HG03460 (cell line): ENCODE results near the gene TCEA2.

ENCODE experiments used
- ATAC-seq: cut with Tn5 transposase; IDR thresholded peaks from one replicate; pipeline ENCODE4 v1.9.1; 2021; ENCODE audit not compliant: unreplicated experiment

TCEA2 gene

DNA sequence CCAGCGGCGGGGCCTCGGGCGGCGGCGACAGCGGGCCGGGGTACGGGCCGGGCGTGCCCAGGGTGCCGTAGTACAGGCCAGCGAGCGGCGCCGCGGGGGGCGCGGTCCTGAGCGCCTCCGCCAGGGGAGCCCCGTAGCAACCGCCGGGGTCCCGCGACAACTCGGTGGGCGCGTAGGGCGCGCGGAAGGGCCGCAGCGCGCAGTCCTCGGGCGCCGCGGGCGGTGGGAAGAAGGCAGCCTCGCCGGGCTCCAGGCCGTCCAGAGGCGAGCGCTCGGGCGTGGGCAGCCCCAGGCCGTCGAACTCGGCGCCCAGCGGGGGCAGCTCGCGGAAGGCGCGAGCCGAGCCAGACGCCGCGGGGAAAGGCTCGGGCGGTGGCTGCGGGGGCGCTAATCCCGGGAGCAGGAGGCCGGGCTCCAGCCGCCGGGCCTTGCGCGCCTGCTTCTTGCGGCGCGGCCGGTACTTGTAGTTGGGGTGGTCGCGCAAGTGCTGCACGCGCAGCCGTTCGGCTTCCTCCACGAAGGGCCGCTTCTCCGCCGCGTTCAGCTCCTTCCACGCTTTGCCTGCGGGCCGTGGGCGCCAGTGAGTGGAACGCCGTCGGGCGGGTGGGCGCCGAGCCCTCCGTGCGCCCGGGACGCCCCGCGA, 14.5 kb upstream of the TCEA2 start:
- ATAC-seq, result no peak

DNA sequence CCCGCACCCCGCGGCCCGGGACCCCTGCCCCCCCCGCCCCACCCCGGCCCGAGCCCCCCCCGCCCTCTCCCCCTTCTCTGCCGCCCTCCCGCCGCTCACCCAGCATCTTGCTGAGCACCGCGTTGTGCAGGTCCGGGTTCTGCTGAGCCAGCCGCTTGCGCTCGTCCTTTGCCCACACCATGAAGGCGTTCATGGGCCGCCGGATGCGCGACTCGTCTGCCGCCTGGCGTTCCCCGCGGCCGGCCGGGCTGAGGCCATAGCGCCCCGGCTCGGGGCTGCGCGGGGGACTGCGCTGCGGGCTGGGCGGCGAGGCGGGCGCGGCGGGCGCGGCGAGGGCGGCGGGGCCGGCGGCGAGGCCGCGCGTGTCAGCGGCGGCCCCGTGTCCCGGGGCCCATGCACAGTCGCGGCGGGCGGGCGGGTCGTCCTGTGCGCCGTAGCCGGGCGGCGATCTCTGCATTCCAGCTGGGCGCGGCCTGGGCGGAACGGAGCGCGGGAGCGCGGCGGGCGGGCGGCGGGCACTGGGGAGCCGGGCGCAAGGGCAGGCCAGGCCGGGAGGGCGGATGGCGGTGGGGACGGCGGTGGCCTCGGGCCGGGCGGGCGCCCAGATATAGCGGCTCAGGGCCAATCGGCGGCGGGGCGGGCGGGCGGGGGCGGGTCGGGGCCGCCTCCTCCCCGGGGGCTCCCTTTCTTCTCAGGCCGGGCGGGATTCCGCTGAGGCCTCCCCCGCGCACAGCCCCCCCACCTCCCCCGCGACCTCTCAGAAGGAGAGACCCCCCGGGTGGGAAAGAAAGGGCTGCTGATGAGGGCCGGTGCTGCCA, 13.7 kb upstream of the TCEA2 start, which contains the start of gene SOX18:
Gene SOX18, minus strand, starts transcription at position 580 of the 818 bp plus-strand sequence. Its CDS starts 123 bp downstream, at position 457.
- no peak for ATAC-seq

DNA sequence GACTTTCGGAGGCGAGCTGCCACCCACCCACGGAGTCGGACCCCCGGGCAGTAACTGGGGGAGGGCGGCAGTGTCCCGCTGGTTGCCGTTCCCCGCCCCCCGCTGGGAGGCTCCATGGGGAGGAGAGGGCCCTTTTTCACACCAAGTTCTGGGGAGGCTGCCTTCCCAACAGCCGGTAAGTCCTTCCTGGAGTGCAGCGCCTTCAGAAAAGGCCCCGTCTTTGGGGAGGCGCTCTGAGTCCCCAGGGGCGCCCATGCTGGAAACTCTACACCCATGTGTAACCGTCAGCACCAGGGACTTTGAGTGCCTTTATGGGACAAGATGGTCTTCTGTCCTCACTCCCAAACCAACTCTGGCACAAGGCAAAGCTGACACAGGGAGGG, 13.1 kb upstream of the TCEA2 start:
- no peak for ATAC-seq

DNA sequence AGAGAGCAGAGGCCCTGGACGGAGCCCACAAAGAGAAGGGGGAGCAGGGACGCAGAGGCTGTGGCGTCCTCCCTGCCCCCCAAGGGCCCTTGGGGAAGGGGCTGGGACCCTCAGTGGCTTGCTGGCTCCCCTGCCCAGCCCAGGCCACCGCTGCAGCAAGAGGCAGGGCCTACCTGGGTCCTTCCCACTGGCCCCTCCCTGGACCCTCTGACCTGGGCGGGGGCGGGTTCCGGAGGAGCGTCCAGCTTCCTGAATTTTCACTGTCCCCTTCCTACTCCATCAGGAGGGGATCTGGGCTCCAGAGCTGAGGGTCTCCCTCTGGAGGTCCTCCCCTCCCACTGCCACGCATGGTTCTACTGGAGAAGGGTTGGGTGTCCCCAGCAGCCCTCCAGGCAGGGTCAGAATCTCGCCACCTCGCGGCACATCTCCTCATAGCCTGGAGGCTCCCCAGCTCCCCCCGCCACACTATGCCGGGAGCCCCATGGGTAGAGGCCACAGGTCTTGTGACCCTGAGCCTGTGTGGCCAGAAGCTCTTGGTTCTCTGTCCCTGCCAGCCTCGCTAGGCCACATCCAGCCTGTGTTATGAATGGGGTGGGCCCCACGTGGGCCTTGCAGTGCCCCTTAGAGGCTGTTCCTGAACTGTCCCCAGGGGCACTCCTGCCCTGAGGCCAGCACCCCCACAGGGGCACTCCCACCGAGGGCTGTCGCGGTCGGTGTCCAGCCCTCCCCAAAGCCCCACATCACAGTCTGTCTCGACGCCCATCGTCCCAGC, 12.6 kb upstream of the TCEA2 start:
- ATAC-seq, result no peak

DNA sequence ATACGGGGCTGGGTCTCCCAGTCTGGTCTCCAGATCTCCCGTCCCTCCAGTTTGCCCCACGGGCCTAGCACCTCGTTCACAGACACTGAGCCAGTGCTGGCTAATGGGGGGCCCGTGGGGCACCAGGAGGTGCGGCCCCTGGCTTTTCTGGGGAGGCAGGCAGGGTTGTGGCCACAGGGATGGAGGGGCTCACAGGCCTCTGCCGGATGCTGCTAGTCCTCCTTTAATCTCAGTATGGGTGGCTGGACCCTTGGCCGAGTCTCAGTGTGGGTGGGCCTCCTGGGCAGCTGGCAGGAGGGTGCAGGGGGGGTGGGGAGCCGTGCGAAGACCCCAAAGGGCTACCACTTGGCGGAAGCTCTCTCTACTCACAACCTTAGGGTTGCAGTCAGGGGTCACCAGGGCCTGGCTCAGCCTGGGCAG, 12.0 kb upstream of the TCEA2 start:
- ATAC-seq, result no peak

DNA sequence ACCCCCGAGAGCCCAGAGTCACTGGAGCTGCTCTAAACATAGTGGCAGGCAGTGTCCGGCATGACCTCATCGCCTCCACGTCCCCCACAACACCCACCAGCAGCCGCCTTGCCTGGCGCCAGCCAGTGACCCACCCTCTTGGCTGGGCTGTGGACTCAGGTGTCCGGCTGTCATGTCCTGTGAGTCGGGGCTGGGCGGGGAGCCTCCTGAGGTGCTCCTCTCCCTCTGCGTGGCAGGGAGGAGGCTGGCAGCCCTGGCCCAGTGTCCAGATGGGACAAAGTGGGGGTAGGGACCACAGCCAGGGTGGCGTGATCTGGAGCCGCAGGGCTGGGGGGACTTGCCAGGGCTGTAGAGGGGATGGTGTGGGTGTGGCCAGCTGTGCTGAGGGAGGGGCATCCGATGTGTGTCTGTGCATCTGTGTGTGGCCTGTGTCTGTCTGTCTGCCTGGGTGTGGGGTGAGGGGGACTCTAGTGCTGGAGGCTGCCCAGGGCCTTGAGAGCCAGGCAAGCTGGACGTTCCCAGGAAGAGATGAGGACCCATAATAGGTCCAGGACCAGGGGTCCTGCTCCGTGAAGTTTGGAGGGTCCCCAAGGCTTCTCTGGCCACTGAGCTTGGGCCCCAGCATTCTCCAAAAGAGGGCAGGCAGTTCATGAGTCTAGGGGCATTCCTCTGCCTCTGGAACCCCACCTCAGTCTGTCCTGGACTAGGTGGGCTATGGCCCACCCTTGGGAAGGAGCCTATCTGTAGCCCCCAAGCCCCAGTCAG, 11.3 kb upstream of the TCEA2 start:
- no peak for ATAC-seq

DNA sequence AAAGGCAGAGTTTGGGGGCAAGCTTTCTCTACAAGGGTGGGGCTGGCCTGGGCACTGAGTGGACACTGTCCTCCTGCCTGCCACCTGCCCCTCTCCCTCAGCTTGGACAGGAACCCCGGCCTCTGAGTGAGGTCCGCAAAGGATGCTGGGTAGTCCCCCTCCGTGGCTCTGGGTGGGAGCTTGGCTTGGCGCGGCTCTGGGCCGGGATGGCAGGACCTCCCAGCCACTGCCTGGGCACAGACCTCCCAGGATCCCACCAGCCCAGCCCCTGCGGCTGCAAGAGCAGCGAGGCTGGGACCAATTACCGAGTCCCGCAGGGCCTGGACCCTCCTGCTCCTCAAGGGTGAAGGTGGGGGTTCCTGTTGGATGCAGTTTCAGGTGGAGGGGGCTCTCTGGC, 10.7 kb upstream of the TCEA2 start:
- no peak for ATAC-seq

DNA sequence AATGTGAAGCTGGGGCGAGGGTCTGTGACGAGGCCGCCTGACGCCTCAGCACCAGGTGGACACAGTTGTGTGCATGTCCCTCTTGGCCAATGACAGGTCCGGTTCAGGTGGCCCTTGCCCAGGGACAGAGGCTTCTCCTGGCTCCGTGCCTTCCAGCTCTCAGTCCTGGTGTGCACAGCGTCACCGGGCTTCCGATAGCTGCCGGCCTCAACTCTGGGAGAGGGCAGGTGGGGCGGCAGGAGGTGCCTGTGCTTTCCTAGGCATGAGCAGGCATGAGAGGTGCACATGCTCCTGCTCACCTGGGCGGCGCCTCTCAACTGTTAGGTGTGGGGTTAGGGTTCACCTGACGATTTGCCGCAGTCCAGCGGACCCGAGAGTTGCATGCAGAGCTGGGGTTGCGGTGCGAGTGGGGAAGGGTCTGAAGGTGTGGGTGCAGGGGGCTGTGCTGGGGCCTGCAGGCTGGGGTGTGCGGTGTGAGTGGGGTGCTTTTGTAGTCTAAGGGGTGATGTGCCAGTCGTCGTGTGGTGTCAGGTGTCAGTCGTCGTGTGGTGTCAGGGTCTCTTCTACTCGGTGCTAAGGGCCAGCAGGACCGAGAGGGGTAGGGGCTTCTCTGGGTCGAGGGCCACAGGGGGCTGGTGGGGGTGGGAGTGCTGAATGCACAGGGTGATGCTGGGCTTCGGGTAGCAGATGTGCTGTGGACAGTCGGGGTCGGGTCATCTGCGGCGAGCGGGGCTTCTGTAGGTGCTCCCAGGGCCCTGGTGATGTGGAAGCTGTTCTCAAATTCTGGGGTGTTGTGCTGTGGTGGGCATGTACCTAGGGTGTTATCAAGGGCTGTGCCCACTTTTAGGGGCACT, 9.8 kb upstream of the TCEA2 start:
- no peak for ATAC-seq

DNA sequence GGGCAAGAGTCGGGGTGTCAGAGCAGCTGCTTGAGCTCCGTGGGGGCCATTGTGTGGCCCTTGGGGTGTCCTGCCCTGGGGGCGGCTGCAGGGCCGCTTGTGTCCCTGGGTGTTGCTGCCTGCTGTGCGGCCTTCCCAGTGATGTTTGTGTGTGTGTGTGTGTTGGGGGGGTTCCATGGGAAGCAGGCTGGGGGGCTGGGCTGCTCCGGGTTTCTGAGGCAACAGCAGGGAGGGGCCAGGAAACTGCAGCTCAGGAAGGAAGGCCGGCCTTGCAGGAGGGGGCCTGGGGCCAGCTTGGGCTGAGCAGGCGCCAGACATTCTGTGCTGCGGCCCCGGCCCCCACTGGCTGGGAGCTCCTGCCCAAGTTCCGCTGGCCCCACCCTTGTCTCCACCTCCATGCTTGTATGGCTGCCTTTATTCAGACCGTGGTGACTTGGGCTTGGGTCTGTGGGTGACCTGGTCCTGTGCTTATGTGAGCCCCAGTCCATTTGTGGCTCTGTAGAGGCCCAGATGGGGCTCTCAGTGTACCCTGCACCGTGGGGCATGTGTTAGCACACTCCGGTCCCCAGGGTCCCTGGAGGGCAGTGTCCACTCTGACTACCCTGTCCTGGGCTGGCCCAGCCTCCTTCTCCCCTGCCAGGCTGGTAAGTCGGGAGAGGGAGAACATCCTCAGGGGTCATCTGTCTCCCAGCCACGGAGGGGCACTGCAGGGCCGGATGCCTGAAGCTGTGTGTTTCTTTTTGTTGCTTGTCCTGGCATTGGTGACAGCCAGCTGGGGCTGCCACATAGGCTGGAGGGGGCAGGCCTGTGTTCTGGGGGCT, 8.9 kb upstream of the TCEA2 start:
- no peak for ATAC-seq

DNA sequence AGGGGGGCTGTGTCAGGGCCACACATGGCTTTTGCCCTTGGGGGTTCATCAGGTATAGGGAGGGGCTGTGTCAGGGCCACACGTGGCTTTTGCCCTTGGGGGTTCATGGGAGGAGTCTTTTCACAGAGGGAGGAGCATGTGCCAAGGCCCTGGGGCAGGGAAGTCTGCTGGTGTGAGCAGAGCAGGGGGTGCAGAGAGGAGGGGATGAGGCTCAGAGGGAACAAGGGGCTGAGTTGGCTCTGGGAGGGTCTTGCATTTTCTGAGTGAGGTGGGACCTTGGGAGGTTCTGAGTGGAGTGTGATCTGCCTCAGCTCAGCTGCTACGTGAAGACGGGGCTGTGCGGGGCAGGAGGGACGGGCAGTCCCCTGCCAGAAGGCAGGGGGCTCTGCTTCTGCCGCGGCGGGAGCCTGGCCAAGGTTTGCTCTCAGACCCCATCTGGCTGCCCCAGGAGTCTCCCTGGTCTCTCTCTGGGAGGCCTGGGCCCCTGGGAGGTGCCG, 7.6 kb upstream of the TCEA2 start:
- no peak for ATAC-seq

DNA sequence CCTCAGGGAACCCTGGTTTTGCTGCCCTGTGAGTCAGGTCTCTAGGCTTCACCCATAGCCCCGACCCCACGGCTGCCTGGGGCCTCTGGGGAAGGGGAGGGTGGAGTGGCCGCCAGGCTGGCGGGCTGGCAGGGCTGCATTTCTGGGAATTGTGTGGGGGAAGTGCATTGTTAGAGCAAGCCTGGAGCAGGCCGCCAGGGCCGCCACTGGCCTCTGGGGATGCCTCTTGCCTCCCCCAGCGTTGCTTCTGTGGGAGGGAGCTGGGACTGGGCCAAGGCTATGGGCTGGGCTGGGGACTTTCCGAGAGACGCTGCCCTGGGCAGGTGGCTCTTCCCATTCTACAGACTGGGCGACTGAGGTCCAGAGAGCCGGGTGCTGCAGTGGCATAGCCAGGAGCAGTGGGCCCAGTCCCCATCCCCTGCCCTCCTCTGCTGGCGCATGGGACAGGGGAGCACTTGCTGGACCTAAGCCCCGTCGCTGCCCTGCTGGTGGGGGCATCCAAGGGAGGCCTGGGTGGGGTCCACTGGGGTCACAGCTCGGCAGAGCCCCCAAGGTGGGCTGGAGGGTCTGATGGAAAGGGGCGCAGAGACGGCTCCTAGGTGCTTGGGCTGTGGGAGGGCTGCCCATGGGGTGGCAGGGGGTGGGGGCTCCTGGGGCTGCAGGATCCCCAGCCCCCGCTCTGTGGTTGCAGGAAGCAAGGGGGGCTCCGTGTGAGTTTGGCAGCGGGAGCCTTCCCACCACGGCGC, 6.9 kb upstream of the TCEA2 start:
- no peak for ATAC-seq

DNA sequence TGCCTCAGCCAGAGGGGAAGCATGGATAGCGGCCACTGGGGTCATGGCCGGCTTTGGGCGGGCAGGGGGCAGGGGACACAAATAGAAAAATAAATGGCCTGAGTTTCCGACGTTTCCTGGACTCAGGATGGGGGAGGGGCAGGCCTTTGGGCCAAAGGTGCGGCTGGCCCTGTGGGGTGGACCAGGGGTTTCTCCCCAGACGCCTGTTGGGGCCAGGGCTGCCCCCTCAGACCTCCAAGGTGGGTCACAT, 6.4 kb upstream of the TCEA2 start:
- ATAC-seq, result no peak

DNA sequence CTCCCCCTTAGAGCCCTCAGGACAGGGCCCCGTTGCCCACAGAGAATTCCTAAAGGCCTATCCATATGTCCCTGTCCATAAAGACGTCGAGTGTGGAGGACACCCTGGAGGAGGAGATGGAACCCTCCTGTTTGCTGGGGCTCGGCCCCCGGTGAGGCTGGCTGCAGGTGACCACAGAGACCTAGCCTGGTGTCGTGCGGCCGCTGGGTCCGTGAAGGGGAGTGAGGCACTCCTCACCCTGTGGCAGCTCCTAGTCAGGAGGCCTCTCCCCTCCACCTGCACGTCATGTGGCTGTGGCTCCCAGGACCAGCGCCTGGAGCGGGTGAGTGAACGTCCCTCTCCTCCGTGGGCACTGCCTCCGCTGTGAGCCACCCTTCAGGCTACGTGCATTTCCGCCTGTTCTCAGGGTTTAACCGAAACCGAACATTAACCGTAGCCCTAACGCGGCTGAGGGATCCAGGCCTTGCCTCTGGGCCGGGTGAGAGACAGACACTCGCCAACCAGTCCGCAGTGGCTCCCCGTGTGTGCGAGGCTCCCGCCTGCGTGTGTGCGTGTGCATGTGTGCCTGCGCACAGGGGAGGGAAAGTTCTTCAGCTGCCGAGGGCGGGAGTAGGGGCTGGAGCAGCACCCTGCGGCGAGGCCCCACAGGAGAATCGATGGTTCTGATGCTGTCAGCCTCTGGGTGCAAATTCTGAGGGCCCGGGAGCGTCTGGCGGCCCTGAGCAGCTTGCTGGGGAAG, 5.9 kb upstream of the TCEA2 start:
- peak; percentile 27 for ATAC-seq

DNA sequence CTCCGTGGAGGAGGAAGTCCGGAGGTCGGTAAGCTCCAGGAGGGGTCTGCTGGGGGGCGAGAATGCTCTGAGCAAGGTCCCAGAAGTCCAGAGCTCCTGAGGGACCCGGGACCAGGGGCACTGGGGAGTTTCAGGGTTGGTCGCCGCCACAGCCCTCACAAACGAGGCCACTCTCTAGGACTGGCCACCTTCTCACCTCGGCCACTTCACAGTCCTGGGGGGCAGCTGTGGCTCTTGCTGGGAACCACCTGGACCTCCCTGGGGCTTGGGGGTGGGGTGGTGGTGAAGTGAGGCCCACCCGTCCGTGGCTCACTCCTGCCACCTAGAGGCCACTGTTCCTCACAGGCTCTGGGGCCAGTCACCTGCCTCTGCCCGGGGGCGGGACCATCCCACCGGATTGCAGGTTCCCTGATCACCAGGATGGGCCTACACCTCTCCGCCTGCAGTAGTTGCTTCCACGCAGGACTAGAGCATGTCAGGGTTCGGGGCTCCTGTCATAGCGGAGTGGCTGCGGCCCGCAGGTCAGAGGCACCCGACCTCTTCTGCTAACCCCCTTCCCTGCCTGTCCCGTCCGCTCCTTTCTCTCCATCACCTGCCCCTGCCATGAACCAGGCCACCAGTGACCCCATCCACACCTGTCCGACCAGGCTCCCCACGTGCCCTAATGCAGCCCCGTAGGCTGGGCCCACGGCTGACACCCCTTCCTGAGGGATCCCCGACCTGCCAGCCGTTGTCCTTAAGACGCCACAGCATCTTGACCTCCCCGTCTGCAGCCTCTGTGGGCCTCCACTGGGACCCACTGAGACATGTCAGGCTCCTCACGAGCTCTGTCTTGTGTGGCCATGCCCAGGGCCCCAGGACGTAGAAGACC, 5.1 kb upstream of the TCEA2 start:
- ATAC-seq, result peak; percentile 43

DNA sequence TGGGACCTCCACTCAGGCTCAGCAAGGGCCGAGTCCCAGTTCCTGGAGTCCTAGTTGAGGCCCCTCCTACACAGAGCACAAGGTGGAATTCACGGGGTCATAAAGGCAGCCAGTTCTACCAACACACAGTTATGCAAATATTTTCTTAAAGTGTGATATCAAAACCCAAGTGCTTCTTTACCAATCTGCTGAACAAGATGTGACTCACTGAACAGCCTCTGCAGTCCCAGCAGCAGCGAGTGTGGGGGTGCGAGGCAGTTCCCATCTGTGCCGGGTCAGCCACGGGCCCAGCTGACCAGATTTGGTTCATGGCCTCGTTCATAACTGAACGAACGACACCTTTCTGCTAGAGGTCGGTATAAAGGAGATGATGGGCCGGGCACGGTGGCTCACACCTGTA, 4.5 kb upstream of the TCEA2 start:
- ATAC-seq, result no peak

DNA sequence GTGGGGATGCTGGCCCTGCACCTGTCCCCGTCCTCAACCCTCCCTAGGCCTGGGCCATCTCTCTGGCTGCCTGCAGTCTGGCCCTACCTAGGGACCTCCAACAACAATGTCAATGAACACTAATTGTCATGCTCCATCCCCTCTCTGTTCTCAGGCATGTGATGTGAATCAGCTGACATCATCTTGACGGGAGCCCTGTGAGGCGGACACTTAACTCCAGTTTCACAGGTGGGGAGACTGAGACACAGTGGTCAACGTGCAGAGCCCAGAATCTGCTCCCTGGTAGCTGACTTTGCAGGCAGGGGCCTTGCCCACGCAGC, 762 bp upstream of the TCEA2 start:
- no peak for ATAC-seq
